ENCODE results near the gene SPANXN5.
"Not testable (repeated sequence)": the region's sequence is repeated elsewhere in the genome, so short reads cannot be mapped to it uniquely, and the experiment has no call there.

SPANXN5 gene

DNA sequence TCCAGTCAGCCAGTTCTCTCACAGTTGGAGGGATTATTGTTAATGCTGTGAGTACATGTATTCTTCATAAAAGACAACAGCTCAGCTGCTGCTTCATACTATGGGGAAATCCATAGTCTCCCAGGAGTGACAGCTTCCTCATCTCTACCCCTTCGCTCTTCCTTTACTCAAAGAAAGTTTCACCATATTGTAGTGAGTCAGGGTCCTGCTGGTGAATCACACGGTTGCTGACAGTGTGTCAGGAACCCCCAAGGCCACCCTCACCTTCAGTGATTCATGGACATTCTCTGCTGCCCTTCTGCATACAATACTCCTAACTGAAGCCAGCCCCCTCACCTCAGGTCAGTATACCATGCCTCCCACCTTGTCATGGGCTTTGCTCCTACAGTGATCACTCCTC lies 7.6 kb upstream of the SPANXN5 start:
- not testable (repeated sequence) for H2BK5ac ChIP-seq (ENCODE audit: low read length)
- no CpG with 5 or more reads among the region's 2 CpGs for WGBS, 2 donors (ENCODE audit: extremely low coverage in 2 of 2, insufficient read length in 2 of 2, insufficient replicate concordance in 1 of 2)

DNA sequence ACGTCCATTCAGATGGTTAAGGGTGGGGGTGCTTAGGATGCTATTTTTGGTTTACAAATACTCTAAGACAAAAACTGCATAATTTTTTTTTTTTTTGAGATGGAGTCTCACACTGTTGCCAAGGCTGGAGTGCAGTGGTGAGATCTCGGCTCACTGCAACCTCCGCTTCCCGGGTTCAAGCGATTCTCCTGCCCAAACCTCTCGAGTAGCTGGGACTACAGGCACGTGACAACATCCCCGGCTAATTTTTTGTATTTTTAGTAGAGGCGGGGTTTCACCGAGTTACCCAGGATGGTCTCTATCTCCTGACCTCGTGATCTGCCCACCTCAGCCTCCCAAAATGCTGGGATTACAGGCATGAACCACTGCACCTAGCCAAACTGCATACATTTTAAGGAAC lies 23.7 kb downstream of the SPANXN5 start:
- H3K23ac ChIP-seq (ENCODE audit: low read depth, low read length, poor library complexity); H3K79me1 ChIP-seq (ENCODE audit: low read depth, low read length); H3K9me3 ChIP-seq (replicated peaks in 1 of 2; ENCODE audit: control insufficient read depth in 2 of 2, insufficient read depth in 1 of 2, low read depth in 1 of 2, low read length in 2 of 2); H4K91ac ChIP-seq (ENCODE audit: low read depth, low read length, poor library complexity); H3K18ac ChIP-seq (ENCODE audit: low read length); H2BK12ac ChIP-seq (ENCODE audit: low read length); DNase-seq (ENCODE audit: low spot score); H2AK5ac ChIP-seq (ENCODE audit: low read depth, low read length); H4K8ac ChIP-seq (ENCODE audit: low read depth, low read length); H3K4me1 ChIP-seq (ENCODE audit: control insufficient read depth in 2 of 2, insufficient read depth in 1 of 2, low read depth in 1 of 2, low read length in 2 of 2); H3K9ac ChIP-seq (ENCODE audit: low read depth, low read length, poor library complexity); H3K27ac ChIP-seq (replicated peaks; ENCODE audit: low read length); H2BK120ac ChIP-seq (ENCODE audit: low read depth, low read length); H3K4ac ChIP-seq (ENCODE audit: low read length); H2BK15ac ChIP-seq (ENCODE audit: low read length); H3K4me2 ChIP-seq (ENCODE audit: insufficient read depth, low read length, poor library complexity, severe bottlenecking); H3K36me3 ChIP-seq (replicated peaks in 1 of 2; ENCODE audit: control insufficient read depth in 2 of 2, insufficient read depth in 2 of 2, low read length in 2 of 2); H3K4me3 ChIP-seq (ENCODE audit: low read length in 2 of 2); H3K27me3 ChIP-seq (ENCODE audit: control insufficient read depth in 3 of 3, insufficient read depth in 3 of 3, low read depth in 1 of 3, low read length in 3 of 3); H2AFZ ChIP-seq (ENCODE audit: low read length); H2BK5ac ChIP-seq (ENCODE audit: low read length); H3K14ac ChIP-seq (ENCODE audit: low read length): not testable (repeated sequence)
- WGBS, 2 donors (ENCODE audit: extremely low coverage in 2 of 2, insufficient read length in 2 of 2, insufficient replicate concordance in 1 of 2): no CpG with 5 or more reads among the region's 11 CpGs

More for the DNA sequence above, 7.6 kb upstream of the SPANXN5 start:
- not testable (repeated sequence) for H2BK120ac ChIP-seq (ENCODE audit: low read depth, low read length); H4K91ac ChIP-seq (ENCODE audit: low read depth, low read length, poor library complexity); H2AFZ ChIP-seq (ENCODE audit: low read length); H2AK5ac ChIP-seq (ENCODE audit: low read depth, low read length); H3K4me3 ChIP-seq (ENCODE audit: low read length in 2 of 2); H3K18ac ChIP-seq (ENCODE audit: low read length); H2BK12ac ChIP-seq (ENCODE audit: low read length); H3K23ac ChIP-seq (ENCODE audit: low read depth, low read length, poor library complexity); H3K4ac ChIP-seq (ENCODE audit: low read length); DNase-seq (ENCODE audit: low spot score); H3K4me1 ChIP-seq (ENCODE audit: control insufficient read depth in 2 of 2, insufficient read depth in 1 of 2, low read depth in 1 of 2, low read length in 2 of 2); H3K27me3 ChIP-seq (ENCODE audit: control insufficient read depth in 3 of 3, insufficient read depth in 3 of 3, low read depth in 1 of 3, low read length in 3 of 3); H3K79me1 ChIP-seq (ENCODE audit: low read depth, low read length); H3K36me3 ChIP-seq (replicated peaks in 1 of 2; ENCODE audit: control insufficient read depth in 2 of 2, insufficient read depth in 2 of 2, low read length in 2 of 2); H2BK15ac ChIP-seq (ENCODE audit: low read length); H3K14ac ChIP-seq (ENCODE audit: low read length); H3K9ac ChIP-seq (ENCODE audit: low read depth, low read length, poor library complexity); H3K4me2 ChIP-seq (ENCODE audit: insufficient read depth, low read length, poor library complexity, severe bottlenecking); H3K9me3 ChIP-seq (replicated peaks in 1 of 2; ENCODE audit: control insufficient read depth in 2 of 2, insufficient read depth in 1 of 2, low read depth in 1 of 2, low read length in 2 of 2); H4K8ac ChIP-seq (ENCODE audit: low read depth, low read length); H3K27ac ChIP-seq (replicated peaks; ENCODE audit: low read length)

DNA sequence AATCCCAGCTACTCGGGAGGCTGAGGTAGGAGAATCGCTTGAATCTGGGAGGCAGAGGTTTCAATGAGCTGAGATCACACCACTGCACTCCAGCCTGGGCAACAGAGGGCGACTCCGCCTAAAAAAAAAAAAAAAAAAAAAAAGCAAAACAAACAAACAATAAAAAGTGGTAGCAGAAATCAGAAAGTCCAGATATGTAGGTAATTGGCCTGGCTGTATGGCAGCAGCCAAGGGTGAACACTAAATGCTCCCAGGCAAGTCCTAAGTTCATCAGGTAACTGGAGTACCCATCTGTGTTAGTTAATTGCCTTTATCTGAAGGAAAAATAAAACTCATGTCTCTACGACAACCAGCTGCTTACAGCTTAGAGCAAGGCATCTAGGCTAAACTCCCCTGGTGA lies 31.2 kb downstream of the SPANXN5 start:
- H2AFZ ChIP-seq (ENCODE audit: low read length); H3K27me3 ChIP-seq (ENCODE audit: control insufficient read depth in 3 of 3, insufficient read depth in 3 of 3, low read depth in 1 of 3, low read length in 3 of 3); H2BK5ac ChIP-seq (ENCODE audit: low read length); H3K79me1 ChIP-seq (ENCODE audit: low read depth, low read length); H3K4ac ChIP-seq (ENCODE audit: low read length); H3K14ac ChIP-seq (ENCODE audit: low read length); H4K91ac ChIP-seq (ENCODE audit: low read depth, low read length, poor library complexity); H3K4me3 ChIP-seq (ENCODE audit: low read length in 2 of 2); H3K36me3 ChIP-seq (replicated peaks in 1 of 2; ENCODE audit: control insufficient read depth in 2 of 2, insufficient read depth in 2 of 2, low read length in 2 of 2); H3K4me2 ChIP-seq (ENCODE audit: insufficient read depth, low read length, poor library complexity, severe bottlenecking); DNase-seq (ENCODE audit: low spot score); H3K9ac ChIP-seq (ENCODE audit: low read depth, low read length, poor library complexity); H3K18ac ChIP-seq (ENCODE audit: low read length); H2BK15ac ChIP-seq (ENCODE audit: low read length); H2AK5ac ChIP-seq (ENCODE audit: low read depth, low read length); H3K4me1 ChIP-seq (ENCODE audit: control insufficient read depth in 2 of 2, insufficient read depth in 1 of 2, low read depth in 1 of 2, low read length in 2 of 2); H2BK120ac ChIP-seq (ENCODE audit: low read depth, low read length); H4K8ac ChIP-seq (ENCODE audit: low read depth, low read length); H3K9me3 ChIP-seq (replicated peaks in 1 of 2; ENCODE audit: control insufficient read depth in 2 of 2, insufficient read depth in 1 of 2, low read depth in 1 of 2, low read length in 2 of 2); H2BK12ac ChIP-seq (ENCODE audit: low read length); H3K27ac ChIP-seq (replicated peaks; ENCODE audit: low read length); H3K23ac ChIP-seq (ENCODE audit: low read depth, low read length, poor library complexity): not testable (repeated sequence)
- WGBS, 2 donors (ENCODE audit: extremely low coverage in 2 of 2, insufficient read length in 2 of 2, insufficient replicate concordance in 1 of 2): no CpG with 5 or more reads among the region's 5 CpGs

DNA sequence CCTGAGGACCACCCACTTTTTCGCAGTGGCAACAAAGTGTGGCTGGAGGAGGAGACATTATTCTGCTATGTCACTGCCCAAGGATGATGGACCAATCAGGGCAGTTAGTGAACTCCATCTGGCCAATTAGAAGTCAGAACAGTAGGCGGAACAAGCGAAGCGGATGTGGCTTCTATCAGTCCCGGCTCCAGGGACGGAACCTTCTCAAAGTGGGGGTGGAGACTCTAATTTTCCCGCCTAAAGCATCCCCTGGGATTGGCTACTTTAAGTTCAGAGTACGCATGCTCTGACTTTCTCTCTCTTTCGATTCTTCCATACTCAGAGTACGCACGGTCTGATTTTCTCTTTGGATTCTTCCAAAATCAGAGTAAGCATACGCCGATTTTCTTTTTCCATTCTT lies 46.3 kb downstream of the SPANXN5 start, which contains the start of gene SSX2B:
Gene SSX2B (plus strand): TSS at position 301 of the 400 bp plus-strand sequence. CDS start 1,429 bp downstream, outside the sequence.
- not testable (repeated sequence) for H3K36me3 ChIP-seq (replicated peaks in 1 of 2; ENCODE audit: control insufficient read depth in 2 of 2, insufficient read depth in 2 of 2, low read length in 2 of 2); H2BK120ac ChIP-seq (ENCODE audit: low read depth, low read length); H3K23ac ChIP-seq (ENCODE audit: low read depth, low read length, poor library complexity); H4K91ac ChIP-seq (ENCODE audit: low read depth, low read length, poor library complexity); H3K27ac ChIP-seq (replicated peaks; ENCODE audit: low read length); H2AFZ ChIP-seq (ENCODE audit: low read length); H3K27me3 ChIP-seq (ENCODE audit: control insufficient read depth in 3 of 3, insufficient read depth in 3 of 3, low read depth in 1 of 3, low read length in 3 of 3); H3K14ac ChIP-seq (ENCODE audit: low read length); H3K4ac ChIP-seq (ENCODE audit: low read length); H2AK5ac ChIP-seq (ENCODE audit: low read depth, low read length); H3K9ac ChIP-seq (ENCODE audit: low read depth, low read length, poor library complexity); H3K4me1 ChIP-seq (ENCODE audit: control insufficient read depth in 2 of 2, insufficient read depth in 1 of 2, low read depth in 1 of 2, low read length in 2 of 2); H4K8ac ChIP-seq (ENCODE audit: low read depth, low read length); H2BK15ac ChIP-seq (ENCODE audit: low read length); H3K18ac ChIP-seq (ENCODE audit: low read length); H2BK5ac ChIP-seq (ENCODE audit: low read length); H3K4me2 ChIP-seq (ENCODE audit: insufficient read depth, low read length, poor library complexity, severe bottlenecking); H3K4me3 ChIP-seq (ENCODE audit: low read length in 2 of 2); DNase-seq (ENCODE audit: low spot score); H2BK12ac ChIP-seq (ENCODE audit: low read length); H3K9me3 ChIP-seq (replicated peaks in 1 of 2; ENCODE audit: control insufficient read depth in 2 of 2, insufficient read depth in 1 of 2, low read depth in 1 of 2, low read length in 2 of 2); H3K79me1 ChIP-seq (ENCODE audit: low read depth, low read length)
- no CpG with 5 or more reads among the region's 13 CpGs for WGBS, 2 donors (ENCODE audit: extremely low coverage in 2 of 2, insufficient read length in 2 of 2, insufficient replicate concordance in 1 of 2)
